GM12878 (cell line): ENCODE results near the gene AGBL1. TPM values are rescaled to one million over a fixed set of nuclear protein-coding genes. Genes with fewer than 3 reads are reported as not detected.

Experiments
- ATAC-seq: fragments of 200-7000 bp; cut with Tn5 transposase; 3 replicates; pipeline ENCODE4 v1.9.1; 2020; ENCODE audit warnings: mild to moderate bottlenecking, moderate library complexity
- BruUV-seq: library from RNA; stranded (reverse); fragments of 400-500 nt; replicated peaks from 2 replicates; lab custom pipeline; 2021; lab: Mats Ljungman, UMichigan
- CTCF ChIA-PET: fragments of 300-600 bp; sonication (Branson Sonifier 250); formaldehyde crosslinking; extraction: SDS; loops from one replicate; lab custom pipeline; 2021; ENCODE audit warnings: inconsistent platforms; lab: Yijun Ruan, JAX
- POLR2A ChIA-PET: fragments of 350-600 bp; formaldehyde crosslinking; extraction: SDS; loops from one replicate; lab custom pipeline; 2021; ENCODE audit warnings: inconsistent platforms; lab: Charles Lee
- RAD21 ChIA-PET: fragments of 300-600 bp; sonication (Branson Sonifier 250); formaldehyde crosslinking; loops from one replicate; lab custom pipeline; 2023; ENCODE audit warnings: antibody characterized with exemption; ENCODE audit not compliant: unreplicated experiment; lab: Charles Lee
- SMC1A ChIA-PET: fragments of 300-600 bp; sonication (Branson Sonifier 250); formaldehyde crosslinking; loops from one replicate; lab custom pipeline; 2023; ENCODE audit not compliant: unreplicated experiment, uncharacterized antibody; lab: Charles Lee
- DNase-seq: peaks from one replicate; pipeline ENCODE4 v3.0.0-alpha.2; 2011; ENCODE audit warnings: low read depth, low spot score
- FAIRE-seq: peaks from 3 replicates; lab custom pipeline; 2011; peaks lifted over from hg19 to GRCh38; lab: Jason Lieb, UNC
- H2AFZ ChIP-seq: 2 replicates; pipeline ENCODE4 v1.6.0; 2011; ENCODE audit warnings: low read depth, low read length, control low read depth; ENCODE audit not compliant: control insufficient read depth
- H3K27ac ChIP-seq: 2 replicates; pipeline ENCODE4 v1.5.1; 2011; ENCODE audit warnings: control low read depth; ENCODE audit not compliant: control insufficient read depth, insufficient read depth
- H3K27me3 ChIP-seq, 2 experiments: replicated peaks in 1 of 2; 2 replicates each; pipeline versions ENCODE4 v1.6.0 to v1.6.1; 2011; ENCODE audit warnings: low read length in 1 of 2; ENCODE audit not compliant: control insufficient read depth in 2 of 2, insufficient read depth in 2 of 2
- H3K36me3 ChIP-seq, 2 experiments: 2 replicates each; pipeline ENCODE4 v1.5.1; 2011; ENCODE audit warnings: low read length in 1 of 2; ENCODE audit not compliant: control insufficient read depth in 2 of 2, insufficient read depth in 2 of 2
- H3K4me1 ChIP-seq: 2 replicates; pipeline ENCODE4 v1.6.1; 2011; ENCODE audit warnings: mild to moderate bottlenecking, low read length, moderate library complexity, mixed read lengths; ENCODE audit not compliant: control insufficient read depth, insufficient read depth
- H3K4me2 ChIP-seq: 2 replicates; pipeline ENCODE4 v1.6.0; 2011; ENCODE audit warnings: control low read depth; ENCODE audit not compliant: control insufficient read depth, insufficient read depth
- H3K4me3 ChIP-seq: fragments of 200-600 bp; sonication (generic); 2 replicates; pipeline ENCODE4 v1.5.1; 2016
- H3K79me2 ChIP-seq: 2 replicates; pipeline ENCODE4 v1.6.0; 2011; ENCODE audit warnings: low read length; ENCODE audit not compliant: control insufficient read depth, insufficient read depth
- H3K9ac ChIP-seq: 2 replicates; pipeline ENCODE4 v1.8.0; 2011; ENCODE audit warnings: low read length, control low read depth, mixed read lengths; ENCODE audit not compliant: control insufficient read depth, insufficient read depth
- H3K9me3 ChIP-seq: replicated peaks from 3 replicates; pipeline ENCODE4 v1.5.1; 2011; ENCODE audit warnings: mild to moderate bottlenecking, low read length; ENCODE audit not compliant: control insufficient read depth, insufficient read depth
- H4K20me1 ChIP-seq: 2 replicates; pipeline ENCODE4 v1.6.0; 2011; ENCODE audit not compliant: control insufficient read depth, insufficient read depth
- SP1 ChIP-seq: IDR thresholded peaks from one replicate; pipeline ENCODE4 v1.6.1; 2011; ENCODE audit warnings: low read depth, low read length
- TARDBP ChIP-seq: IDR thresholded peaks from 2 replicates; pipeline ENCODE4 v1.6.1; 2016; ENCODE audit warnings: borderline replicate concordance
- WGBS: methylation state at CpG from one replicate; pipeline ENCODE4 v1.1.6; 2016; ENCODE audit warnings: low lambda C conversion rate; ENCODE audit not compliant: insufficient replicate concordance, insufficient coverage; ENCODE audit errors: missing lambda C conversion rate; 5-methylcytosine and 5-hydroxymethylcytosine counted together
- in situ Hi-C: fragments of 300-500 bp; cut with MboI; formaldehyde crosslinking; loops from 9 replicates; pipeline ENCODE4 v1.14.3; 2018; ENCODE audit warnings: mixed read lengths
- intact Hi-C: fragments of 100-400 bp; cut with micrococcal nuclease; formaldehyde crosslinking; loops from one replicate; pipeline ENCODE4 v1.14.2; 2022; ENCODE audit not compliant: unreplicated experiment
- polyA plus RNA-seq, 11 experiments: library from polyadenylated mRNA; depleted of rRNA in 4 of 11; unstranded in 6 of 11; stranded (reverse) in 5 of 11; fragments of >200 nt; fragmentation: Nextera tagmentation in 4 of 11; fragmentation: Illumina TruSeq in 1 of 11; extraction: Ambion mirVana in 4 of 11; extraction: Trizol in 1 of 11; gene quantifications; 1 replicate in 1 of 11; 2 replicates in 10 of 11; pipeline versions ENCODE4 v1.2.1 to v1.2.3, GENCODE V29; 2011 to 2016; ENCODE audit warnings: inconsistent platforms in 2 of 11, missing spikeins in 2 of 11, low read depth in 1 of 11
- total RNA-seq, 4 experiments: library from RNA; depleted of rRNA in 3 of 4; stranded (reverse); fragments of >200 nt in 3 of 4; fragmentation: Illumina TruSeq in 1 of 4; extraction: Trizol in 1 of 4; gene quantifications; 2 replicates each; pipeline versions ENCODE4 v1.2.1 to v1.2.3, GENCODE V29; 2013 to 2021
- TF ChIP-seq, protein P1 (sequence below): fragments of 450-650 bp; IDR thresholded peaks from 2 replicates; pipeline ENCODE4 v1.6.1; 2016; ENCODE audit warnings: mild to moderate bottlenecking
- TF ChIP-seq, protein P2 (sequence below): IDR thresholded peaks from 2 replicates; pipeline ENCODE4 v1.6.1; 2011; ENCODE audit warnings: borderline replicate concordance, low read depth, mild to moderate bottlenecking, moderate library complexity, mixed read lengths, low read length; ENCODE audit not compliant: insufficient read depth; ENCODE audit errors: extremely low read length
- TF ChIP-seq, protein P3 (sequence below), 3 experiments: IDR thresholded peaks in 2 of 3; conservative IDR thresholded peaks in 1 of 3; 2 replicates each; pipeline ENCODE4 v1.5.1; 2011; ENCODE audit warnings: low read depth in 3 of 3, low read length in 3 of 3, mild to moderate bottlenecking in 3 of 3, control low read depth in 2 of 3, moderate library complexity in 2 of 3, inconsistent platforms in 1 of 3, mixed read lengths in 1 of 3; ENCODE audit not compliant: control insufficient read depth in 2 of 3, insufficient read depth in 1 of 3; ENCODE audit errors: extremely low read depth in 1 of 3
- TF ChIP-seq, protein P4 (sequence below): fragments of 450-650 bp; IDR thresholded peaks from 2 replicates; pipeline ENCODE4 v1.6.1; 2016; ENCODE audit warnings: mild to moderate bottlenecking, moderate library complexity, borderline replicate concordance

Gene AGBL1
- total and polyA plus RNA-seq, 10 of the 15 experiments (the other 5 are each of a cell fraction or from before 2014, with no cell fraction given) = not detected

DNA sequence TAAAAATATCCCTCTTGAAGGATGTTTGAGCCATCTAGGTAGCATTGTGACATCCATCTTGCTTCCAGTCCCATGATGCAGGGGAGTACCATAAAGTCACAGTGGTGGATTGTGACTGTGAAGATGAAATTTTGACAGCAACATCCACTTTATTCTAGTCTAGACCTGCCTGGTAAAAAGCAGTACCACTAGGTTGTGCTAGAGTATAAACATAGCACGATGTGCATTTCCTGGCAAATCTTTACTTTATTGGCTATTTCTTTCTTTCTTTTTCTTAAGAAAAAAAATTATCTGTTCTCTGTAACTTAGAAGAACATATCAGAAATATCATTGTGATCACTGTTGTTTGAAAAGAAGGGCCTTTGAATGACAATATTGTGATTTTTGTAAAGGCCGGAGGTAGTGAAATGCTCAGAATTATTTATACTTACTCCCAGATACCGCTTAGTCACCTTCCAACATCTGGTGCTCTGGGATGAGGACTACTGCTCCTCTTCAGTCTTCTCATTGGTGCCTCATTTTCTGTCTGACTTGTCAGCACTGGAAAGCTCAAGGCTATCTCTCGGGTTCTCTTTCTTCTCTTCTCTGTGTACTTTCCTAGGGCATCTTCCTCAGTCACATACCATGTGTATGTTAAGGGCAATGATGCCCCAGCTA lies 35.6 kb downstream of the AGBL1 start:
- SMC1A ChIA-PET = interaction anchor here (0.8 kb wide), 1 partner anchor 250 kb away, joined by 3 read pairs; no protein-coding TSS in a partner anchor
- ATAC-seq (no peak), FAIRE-seq (no peak), DNase-seq (no peak)
- no peak overlapping the region for H3K4me2 ChIP-seq
- H3K4me3 ChIP-seq = no peak overlapping the region
- H3K36me3 ChIP-seq = no peaks in the 10 kb centered on the region
- intact Hi-C loops (loop anchor here (10.0 kb wide), 1 partner anchor 630 kb away; no protein-coding TSS in a partner anchor), in situ Hi-C loops (no loop called here)
- POLR2A ChIA-PET = no interaction called here
- H4K20me1 ChIP-seq = no peaks in the 10 kb centered on the region
- WGBS = 47% methylated on average over 4 of the region's 4 CpGs
- no peaks in the 10 kb centered on the region for H3K79me2 ChIP-seq
- H3K27ac ChIP-seq = no peak overlapping the region
- no TSS peak for BruUV-seq
- no peak overlapping the region for H3K9ac ChIP-seq
- H2AFZ ChIP-seq = no peak overlapping the region
- CTCF ChIA-PET = interaction anchor here (1.7 kb wide), 1 partner anchor 628 kb away, joined by 4 read pairs; no protein-coding TSS in a partner anchor
- H3K4me1 ChIP-seq = no peaks in the 10 kb centered on the region
- H3K27me3 ChIP-seq = no peaks in the 10 kb centered on the region
- H3K9me3 ChIP-seq = no peaks in the 10 kb centered on the region
- RAD21 ChIA-PET = no interaction called here
- TF ChIP-seq TARDBP (no peak), SP1 (no peak)
- TF ChIP-seq, protein P1, sequence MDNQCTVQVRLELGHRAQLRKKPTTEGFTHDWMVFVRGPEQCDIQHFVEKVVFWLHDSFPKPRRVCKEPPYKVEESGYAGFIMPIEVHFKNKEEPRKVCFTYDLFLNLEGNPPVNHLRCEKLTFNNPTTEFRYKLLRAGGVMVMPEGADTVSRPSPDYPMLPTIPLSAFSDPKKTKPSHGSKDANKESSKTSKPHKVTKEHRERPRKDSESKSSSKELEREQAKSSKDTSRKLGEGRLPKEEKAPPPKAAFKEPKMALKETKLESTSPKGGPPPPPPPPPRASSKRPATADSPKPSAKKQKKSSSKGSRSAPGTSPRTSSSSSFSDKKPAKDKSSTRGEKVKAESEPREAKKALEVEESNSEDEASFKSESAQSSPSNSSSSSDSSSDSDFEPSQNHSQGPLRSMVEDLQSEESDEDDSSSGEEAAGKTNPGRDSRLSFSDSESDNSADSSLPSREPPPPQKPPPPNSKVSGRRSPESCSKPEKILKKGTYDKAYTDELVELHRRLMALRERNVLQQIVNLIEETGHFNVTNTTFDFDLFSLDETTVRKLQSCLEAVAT = no peak
- TF ChIP-seq, protein P2, sequence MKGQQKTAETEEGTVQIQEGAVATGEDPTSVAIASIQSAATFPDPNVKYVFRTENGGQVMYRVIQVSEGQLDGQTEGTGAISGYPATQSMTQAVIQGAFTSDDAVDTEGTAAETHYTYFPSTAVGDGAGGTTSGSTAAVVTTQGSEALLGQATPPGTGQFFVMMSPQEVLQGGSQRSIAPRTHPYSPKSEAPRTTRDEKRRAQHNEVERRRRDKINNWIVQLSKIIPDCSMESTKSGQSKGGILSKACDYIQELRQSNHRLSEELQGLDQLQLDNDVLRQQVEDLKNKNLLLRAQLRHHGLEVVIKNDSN = no peak
- TF ChIP-seq, protein P3, sequence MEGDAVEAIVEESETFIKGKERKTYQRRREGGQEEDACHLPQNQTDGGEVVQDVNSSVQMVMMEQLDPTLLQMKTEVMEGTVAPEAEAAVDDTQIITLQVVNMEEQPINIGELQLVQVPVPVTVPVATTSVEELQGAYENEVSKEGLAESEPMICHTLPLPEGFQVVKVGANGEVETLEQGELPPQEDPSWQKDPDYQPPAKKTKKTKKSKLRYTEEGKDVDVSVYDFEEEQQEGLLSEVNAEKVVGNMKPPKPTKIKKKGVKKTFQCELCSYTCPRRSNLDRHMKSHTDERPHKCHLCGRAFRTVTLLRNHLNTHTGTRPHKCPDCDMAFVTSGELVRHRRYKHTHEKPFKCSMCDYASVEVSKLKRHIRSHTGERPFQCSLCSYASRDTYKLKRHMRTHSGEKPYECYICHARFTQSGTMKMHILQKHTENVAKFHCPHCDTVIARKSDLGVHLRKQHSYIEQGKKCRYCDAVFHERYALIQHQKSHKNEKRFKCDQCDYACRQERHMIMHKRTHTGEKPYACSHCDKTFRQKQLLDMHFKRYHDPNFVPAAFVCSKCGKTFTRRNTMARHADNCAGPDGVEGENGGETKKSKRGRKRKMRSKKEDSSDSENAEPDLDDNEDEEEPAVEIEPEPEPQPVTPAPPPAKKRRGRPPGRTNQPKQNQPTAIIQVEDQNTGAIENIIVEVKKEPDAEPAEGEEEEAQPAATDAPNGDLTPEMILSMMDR (IDR thresholded peaks at IDR 0.05 in 2 of 3, conservative IDR thresholded peaks at IDR 0.05 in 1 of 3; ENCODE audit: control insufficient read depth in 2 of 3, extremely low read depth in 1 of 3, insufficient read depth in 1 of 3, low read depth in 3 of 3, low read length in 3 of 3) = peak in 2 of 3 experiments; percentile 4 to 21; a peak in 1 of 6 replicates
- TF ChIP-seq, protein P4, sequence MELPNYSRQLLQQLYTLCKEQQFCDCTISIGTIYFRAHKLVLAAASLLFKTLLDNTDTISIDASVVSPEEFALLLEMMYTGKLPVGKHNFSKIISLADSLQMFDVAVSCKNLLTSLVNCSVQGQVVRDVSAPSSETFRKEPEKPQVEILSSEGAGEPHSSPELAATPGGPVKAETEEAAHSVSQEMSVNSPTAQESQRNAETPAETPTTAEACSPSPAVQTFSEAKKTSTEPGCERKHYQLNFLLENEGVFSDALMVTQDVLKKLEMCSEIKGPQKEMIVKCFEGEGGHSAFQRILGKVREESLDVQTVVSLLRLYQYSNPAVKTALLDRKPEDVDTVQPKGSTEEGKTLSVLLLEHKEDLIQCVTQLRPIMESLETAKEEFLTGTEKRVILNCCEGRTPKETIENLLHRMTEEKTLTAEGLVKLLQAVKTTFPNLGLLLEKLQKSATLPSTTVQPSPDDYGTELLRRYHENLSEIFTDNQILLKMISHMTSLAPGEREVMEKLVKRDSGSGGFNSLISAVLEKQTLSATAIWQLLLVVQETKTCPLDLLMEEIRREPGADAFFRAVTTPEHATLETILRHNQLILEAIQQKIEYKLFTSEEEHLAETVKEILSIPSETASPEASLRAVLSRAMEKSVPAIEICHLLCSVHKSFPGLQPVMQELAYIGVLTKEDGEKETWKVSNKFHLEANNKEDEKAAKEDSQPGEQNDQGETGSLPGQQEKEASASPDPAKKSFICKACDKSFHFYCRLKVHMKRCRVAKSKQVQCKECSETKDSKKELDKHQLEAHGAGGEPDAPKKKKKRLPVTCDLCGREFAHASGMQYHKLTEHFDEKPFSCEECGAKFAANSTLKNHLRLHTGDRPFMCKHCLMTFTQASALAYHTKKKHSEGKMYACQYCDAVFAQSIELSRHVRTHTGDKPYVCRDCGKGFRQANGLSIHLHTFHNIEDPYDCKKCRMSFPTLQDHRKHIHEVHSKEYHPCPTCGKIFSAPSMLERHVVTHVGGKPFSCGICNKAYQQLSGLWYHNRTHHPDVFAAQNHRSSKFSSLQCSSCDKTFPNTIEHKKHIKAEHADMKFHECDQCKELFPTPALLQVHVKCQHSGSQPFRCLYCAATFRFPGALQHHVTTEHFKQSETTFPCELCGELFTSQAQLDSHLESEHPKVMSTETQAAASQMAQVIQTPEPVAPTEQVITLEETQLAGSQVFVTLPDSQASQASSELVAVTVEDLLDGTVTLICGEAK = no peak
